ENCODE measurements around the gene SCLY.

Gene SCLY

DNA sequence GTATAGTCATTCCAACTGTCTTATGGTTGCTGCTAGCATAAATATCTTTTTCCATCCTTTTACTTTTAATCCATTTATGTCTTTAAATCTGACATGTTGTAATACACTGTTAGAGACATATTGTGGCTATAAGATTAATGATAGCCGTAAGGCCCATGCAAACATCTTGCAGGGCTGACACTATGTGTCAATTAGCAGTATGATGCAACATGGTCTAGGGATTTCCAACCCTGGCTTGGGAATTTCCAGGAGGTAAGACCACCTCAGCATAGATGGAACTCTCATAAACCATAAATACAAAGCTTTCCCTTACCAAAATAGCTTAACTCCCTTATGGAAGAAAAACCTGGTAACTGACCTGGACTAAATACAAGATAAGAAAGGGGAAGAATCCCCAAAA is 16.5 kb downstream of the SCLY start (continued):
- no peak for TF ChIP-seq TSHZ2 (CRISPR knock-in tag; IDR thresholded peaks at IDR 0.05)
- TF ChIP-seq TCF4 (CRISPR knock-in tag; IDR thresholded peaks at IDR 0.05; ENCODE audit: borderline replicate concordance): no peak

- no peak for TF ChIP-seq ZNF565 (CRISPR knock-in tag; conservative IDR thresholded peaks at IDR 0.05; ENCODE audit: low read depth)
- TF ChIP-seq, protein P1, sequence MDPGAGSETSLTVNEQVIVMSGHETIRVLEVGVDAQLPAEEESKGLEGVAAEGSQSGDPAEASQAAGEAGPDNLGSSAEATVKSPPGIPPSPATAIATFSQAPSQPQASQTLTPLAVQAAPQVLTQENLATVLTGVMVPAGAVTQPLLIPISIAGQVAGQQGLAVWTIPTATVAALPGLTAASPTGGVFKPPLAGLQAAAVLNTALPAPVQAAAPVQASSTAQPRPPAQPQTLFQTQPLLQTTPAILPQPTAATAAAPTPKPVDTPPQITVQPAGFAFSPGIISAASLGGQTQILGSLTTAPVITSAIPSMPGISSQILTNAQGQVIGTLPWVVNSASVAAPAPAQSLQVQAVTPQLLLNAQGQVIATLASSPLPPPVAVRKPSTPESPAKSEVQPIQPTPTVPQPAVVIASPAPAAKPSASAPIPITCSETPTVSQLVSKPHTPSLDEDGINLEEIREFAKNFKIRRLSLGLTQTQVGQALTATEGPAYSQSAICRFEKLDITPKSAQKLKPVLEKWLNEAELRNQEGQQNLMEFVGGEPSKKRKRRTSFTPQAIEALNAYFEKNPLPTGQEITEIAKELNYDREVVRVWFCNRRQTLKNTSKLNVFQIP (CRISPR knock-in tag; IDR thresholded peaks at IDR 0.05; ENCODE audit: borderline replicate concordance, low read depth): no peak
- TF ChIP-seq, protein P2, sequence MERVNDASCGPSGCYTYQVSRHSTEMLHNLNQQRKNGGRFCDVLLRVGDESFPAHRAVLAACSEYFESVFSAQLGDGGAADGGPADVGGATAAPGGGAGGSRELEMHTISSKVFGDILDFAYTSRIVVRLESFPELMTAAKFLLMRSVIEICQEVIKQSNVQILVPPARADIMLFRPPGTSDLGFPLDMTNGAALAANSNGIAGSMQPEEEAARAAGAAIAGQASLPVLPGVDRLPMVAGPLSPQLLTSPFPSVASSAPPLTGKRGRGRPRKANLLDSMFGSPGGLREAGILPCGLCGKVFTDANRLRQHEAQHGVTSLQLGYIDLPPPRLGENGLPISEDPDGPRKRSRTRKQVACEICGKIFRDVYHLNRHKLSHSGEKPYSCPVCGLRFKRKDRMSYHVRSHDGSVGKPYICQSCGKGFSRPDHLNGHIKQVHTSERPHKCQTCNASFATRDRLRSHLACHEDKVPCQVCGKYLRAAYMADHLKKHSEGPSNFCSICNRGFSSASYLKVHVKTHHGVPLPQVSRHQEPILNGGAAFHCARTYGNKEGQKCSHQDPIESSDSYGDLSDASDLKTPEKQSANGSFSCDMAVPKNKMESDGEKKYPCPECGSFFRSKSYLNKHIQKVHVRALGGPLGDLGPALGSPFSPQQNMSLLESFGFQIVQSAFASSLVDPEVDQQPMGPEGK (CRISPR knock-in tag; IDR thresholded peaks at IDR 0.05; ENCODE audit: borderline replicate concordance): no peak
- no peak for TF ChIP-seq GLIS3 (CRISPR knock-in tag; IDR thresholded peaks at IDR 0.05)
- TF ChIP-seq PPARA (CRISPR knock-in tag; IDR thresholded peaks at IDR 0.05; ENCODE audit: borderline replicate concordance): no peak
- no peak for TF ChIP-seq BACH2 (CRISPR knock-in tag; IDR thresholded peaks at IDR 0.05; ENCODE audit: borderline replicate concordance)
- TF ChIP-seq CSDC2 (CRISPR knock-in tag; IDR thresholded peaks at IDR 0.05): no peak
- no peak for TF ChIP-seq RARB (CRISPR knock-in tag; IDR thresholded peaks at IDR 0.05)
- TF ChIP-seq, protein P3, sequence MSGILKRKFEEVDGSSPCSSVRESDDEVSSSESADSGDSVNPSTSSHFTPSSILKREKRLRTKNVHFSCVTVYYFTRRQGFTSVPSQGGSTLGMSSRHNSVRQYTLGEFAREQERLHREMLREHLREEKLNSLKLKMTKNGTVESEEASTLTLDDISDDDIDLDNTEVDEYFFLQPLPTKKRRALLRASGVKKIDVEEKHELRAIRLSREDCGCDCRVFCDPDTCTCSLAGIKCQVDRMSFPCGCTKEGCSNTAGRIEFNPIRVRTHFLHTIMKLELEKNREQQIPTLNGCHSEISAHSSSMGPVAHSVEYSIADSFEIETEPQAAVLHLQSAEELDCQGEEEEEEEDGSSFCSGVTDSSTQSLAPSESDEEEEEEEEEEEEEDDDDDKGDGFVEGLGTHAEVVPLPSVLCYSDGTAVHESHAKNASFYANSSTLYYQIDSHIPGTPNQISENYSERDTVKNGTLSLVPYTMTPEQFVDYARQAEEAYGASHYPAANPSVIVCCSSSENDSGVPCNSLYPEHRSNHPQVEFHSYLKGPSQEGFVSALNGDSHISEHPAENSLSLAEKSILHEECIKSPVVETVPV (CRISPR knock-in tag; IDR thresholded peaks at IDR 0.05): no peak
- no peak for TF ChIP-seq TSHZ2 (CRISPR knock-in tag; IDR thresholded peaks at IDR 0.05)
- no peak for TF ChIP-seq ZNF70 (CRISPR knock-in tag; IDR thresholded peaks at IDR 0.05)
- TF ChIP-seq ZNF8 (CRISPR knock-in tag; IDR thresholded peaks at IDR 0.05): no peak
- TF ChIP-seq ZC3H10 (CRISPR knock-in tag; IDR thresholded peaks at IDR 0.05): no peak
- TF ChIP-seq ESRRG (CRISPR knock-in tag; IDR thresholded peaks at IDR 0.05): no peak
- TF ChIP-seq TOX (CRISPR knock-in tag; IDR thresholded peaks at IDR 0.05; ENCODE audit: borderline replicate concordance): no peak
- no peak for TF ChIP-seq CREB5 (CRISPR knock-in tag; IDR thresholded peaks at IDR 0.05; ENCODE audit: low read depth)
- TF ChIP-seq TCF4 (CRISPR knock-in tag; IDR thresholded peaks at IDR 0.05; ENCODE audit: borderline replicate concordance): no peak
- TF ChIP-seq ISL1 (CRISPR knock-in tag; IDR thresholded peaks at IDR 0.05): no peak
- no peak for TF ChIP-seq OSR1 (CRISPR knock-in tag; IDR thresholded peaks at IDR 0.05)
- TF ChIP-seq SNAI2 (CRISPR knock-in tag; IDR thresholded peaks at IDR 0.05): no peak
- no peak for ATAC-seq
Measured at GRCh38 chr2:238079874-238080327, 19.1 kb downstream of the SCLY start.

Measured in SK-N-SH treated with all-trans-retinoic acid at 6 μM for 48 hours (cell line).